ENCODE data around the gene LRRC7. TPM values are rescaled to one million over a fixed set of nuclear protein-coding genes. Genes with fewer than 3 reads are reported as not detected.

The LRRC7 gene
- total RNA-seq, 1 donor from 2014 or later, result 0.06 TPM

DNA sequence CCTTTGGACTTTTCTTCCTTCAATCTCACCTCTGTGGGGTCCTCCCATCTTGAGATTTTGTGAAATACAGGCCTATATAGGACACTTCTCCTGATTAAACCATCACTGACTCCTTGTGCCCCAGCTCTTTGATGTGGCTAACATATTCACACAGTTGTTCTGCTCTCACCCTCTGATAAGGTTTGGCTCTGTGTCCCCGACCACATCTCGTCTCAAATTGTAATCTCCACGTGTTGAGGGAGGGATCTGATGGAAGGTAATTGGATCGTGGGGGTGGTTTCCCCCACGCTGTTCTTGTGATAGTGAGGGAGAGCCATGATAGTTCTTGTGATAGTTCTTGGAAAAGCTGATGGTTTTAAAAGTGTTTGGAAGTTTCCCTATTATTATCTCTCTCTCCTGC lies 19.7 kb downstream of the LRRC7 start:
- DNase-seq (ENCODE audit: extremely low read depth, low read depth, low spot score), result no peak

DNA sequence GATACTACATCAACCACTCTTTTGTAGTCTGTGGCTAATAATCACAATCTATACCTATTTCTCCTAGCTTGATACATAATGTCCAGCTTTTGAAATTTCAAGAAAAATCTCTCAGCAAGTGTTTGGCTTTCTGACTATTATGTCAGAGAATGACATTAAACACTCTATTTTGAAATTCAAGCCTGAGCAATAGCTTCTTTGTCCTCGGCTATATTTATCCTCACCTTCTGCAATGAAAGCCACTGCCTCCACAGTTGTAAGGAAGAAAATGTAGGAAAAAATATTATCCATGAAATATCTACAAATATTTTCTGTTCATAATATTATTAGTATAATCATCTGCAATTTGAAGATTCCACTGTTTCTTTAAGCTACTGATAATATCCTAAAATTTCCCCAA lies 22.1 kb downstream of the LRRC7 start:
- DNase-seq (ENCODE audit: extremely low read depth, low read depth, low spot score), result no peak

DNA sequence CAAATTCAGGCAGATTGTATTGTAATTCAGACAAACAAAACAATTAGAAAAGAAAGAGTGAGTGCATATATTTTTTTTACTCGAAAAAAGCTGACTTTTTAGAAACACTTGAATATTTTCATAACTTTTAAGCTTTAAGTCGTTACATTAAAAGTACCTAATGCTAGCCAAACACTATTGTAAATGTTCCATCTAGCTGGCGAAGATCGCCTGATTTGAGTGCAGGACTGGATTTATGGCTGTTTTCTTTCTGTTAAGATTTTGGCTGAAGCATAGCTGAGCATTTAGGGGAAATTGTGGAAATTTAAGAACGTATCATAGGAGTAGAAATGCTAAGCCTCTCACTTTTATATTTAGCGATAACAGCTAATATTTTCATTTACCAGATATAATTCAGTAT lies 24.6 kb downstream of the LRRC7 start:
- DNase-seq (ENCODE audit: extremely low read depth, low read depth, low spot score), result no peak

DNA sequence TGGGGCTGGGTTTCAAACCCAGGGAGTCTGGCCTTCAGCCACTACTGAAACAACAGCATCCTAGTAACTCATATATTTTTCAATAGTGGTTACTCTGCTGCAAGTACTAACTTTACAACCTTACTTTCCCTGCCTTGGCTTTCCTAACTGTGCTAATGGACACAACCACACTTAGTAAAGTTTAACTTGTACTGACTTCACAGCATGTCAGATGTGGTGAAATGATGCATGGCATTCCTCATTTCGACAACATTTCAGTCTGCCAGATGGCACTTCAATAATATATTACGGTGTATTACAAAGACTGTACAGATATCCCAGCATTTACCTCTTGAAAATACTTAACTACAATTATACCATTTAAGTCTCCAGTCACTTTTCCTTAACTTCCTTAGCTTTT lies 27.8 kb downstream of the LRRC7 start:
- DNase-seq (ENCODE audit: extremely low read depth, low read depth, low spot score), result no peak

DNA sequence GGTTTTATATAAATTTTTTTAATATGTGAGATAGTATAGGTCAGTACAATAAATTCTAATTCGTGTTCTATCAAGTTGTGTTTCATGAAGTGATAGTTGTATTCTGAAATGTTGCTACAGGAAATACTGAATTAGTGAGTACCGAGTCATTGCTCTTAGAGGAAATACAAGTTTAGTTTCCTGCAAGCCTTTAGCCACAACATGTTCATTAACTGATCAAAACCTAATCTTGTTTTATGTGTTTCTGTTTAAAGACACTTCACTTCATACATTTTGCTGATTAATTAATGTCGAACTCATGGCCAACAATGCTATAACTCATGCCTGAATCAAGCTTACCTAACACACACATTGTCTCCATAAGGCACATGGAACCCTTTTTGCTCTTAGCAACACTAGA lies 43.6 kb downstream of the LRRC7 start:
- DNase-seq (ENCODE audit: extremely low read depth, low read depth, low spot score), result no peak

DNA sequence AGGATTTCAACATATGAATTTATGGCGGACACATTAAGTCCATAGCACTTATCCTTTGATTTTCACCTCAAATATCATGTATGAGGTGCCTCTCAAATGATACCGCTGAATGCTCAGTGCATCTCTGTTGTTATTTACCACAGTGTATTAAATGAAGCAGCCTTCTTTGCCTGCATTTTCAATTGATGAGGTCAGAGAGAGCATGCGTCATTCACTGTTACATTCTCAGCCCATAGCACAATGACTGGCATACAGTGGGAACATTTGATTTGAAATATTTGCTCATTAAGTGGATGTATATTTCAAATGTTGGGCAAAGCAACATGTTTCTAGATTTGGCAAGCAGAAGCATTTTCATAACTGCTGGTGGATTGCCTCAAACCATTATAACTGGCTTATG lies 45.7 kb downstream of the LRRC7 start:
- DNase-seq (ENCODE audit: extremely low read depth, low read depth, low spot score), result no peak

DNA sequence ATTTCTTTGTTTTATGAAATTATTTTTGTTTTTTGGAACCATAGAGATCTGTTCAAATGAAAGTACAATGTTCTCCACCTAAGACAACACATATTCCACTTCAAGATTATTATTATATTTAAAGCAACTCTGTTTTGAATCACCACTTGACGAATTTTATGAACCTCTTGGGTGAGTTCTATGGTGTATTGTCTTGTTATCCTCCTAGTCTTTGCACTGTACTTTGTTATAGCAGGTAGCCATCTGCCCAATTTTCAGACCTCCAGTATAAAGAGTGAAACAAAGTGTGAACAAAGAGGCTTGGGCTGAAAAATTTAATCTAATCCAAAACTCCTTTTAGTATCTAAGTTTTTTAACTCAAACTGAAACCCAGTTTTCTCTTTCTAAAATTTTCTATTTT lies 71.0 kb downstream of the LRRC7 start:
- DNase-seq (ENCODE audit: extremely low read depth, low read depth, low spot score), result no peak

DNA sequence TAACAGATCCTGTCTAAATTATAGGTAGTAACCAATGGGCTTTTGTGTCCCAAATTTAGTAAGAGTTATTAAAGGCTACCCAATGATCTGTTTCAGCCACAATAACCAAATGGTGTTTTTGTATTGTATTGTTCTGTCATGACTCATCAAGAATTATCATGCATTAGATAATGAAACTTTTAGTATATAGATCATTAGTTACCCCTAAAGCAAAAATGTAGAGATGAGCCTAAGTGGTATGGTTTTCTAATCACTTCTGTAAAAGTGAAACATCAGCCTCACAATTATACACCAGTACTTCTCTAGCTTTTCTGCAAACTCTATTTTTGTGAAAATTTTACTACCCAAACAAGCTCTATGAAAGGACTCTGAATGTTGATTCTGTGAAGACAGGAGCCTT lies 71.4 kb downstream of the LRRC7 start:
- DNase-seq (ENCODE audit: extremely low read depth, low read depth, low spot score), result no peak

DNA sequence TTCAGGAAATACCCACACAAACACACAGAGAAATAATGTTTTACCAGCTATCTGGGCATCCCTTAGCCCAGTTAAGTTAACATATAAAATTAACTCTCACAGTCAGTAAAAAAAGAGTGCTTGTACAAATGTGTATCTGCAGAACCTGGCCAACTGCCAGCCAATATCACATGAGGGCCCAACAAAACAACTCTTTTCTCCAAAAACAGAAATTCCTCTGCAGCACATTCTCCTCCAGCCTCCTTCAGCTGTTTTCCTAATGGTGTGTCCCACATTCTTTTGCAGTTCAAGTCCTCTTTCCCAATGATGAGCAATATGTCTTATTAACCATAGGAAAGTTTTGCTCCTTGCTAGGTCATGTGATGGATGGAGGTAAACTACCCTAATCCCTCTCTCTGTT lies 75.5 kb downstream of the LRRC7 start:
- no peak for DNase-seq (ENCODE audit: extremely low read depth, low read depth, low spot score)

DNA sequence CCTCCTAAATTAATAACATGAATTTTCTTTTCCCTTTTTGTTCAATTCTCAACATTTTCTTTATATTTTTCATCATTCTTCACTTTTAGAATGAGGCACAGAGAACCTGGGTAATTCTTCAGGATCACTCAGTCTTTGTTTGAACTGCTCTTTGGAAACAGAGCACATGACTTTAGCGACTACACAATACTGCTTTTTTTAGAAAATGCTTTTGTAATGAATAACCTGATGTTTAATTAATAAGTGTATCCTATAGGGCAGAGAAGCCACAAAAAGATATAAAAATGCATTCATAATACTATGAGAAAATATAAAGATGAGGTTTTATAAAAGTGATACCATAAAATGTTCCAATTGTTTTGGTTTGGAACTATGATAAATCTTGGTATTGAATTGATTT lies 77.8 kb downstream of the LRRC7 start:
- DNase-seq (ENCODE audit: extremely low read depth, low read depth, low spot score), result no peak

DNA sequence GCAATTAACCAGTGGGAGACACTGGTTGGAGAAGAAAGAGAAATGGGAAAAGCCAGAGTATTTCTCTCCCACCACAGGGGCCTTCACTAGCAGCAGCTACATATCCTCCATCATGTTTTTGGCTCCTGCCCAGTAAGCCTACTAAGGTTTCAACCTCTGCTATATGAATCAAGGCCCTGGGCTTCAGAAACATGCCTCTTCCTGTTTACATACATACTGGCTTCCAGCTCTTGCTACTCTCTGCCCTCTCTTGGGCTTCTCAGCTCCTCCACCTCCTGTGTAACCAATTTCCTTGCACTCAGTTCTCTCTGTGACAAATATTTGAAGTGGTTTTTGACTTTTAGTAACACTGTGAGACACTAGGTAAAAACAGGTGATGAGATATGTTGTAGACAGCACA lies 80.8 kb downstream of the LRRC7 start:
- DNase-seq (ENCODE audit: extremely low read depth, low read depth, low spot score), result no peak

DNA sequence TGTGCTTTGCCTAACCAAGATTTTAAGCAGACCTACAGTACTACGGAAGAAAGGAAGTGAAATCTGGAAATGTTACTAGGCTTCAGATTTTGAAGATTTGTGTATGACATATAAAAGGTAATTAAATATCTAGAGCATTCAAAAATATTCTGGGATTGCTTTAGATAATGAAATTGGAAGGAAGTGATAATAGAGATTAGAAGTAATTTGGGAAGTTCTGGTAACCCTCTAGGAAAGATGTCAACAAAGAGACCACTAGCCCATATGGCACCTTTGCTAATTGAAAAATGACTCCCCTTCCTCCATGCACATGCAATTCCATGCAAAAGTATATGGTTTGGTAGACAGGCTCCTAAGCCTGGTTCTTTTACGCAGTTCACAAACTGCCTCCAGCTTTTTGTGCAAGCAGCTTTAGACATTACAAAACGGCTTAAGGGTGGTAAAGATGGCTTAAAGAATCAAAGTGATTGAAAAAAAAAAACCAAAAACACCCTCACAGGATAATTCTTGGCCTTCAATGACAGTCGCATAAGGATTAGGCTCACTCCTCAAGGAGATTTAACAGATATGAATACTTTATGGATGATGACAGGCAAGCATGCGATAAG lies 81.8 kb downstream of the LRRC7 start:
- DNase-seq (ENCODE audit: extremely low read depth, low read depth, low spot score), result no peak

DNA sequence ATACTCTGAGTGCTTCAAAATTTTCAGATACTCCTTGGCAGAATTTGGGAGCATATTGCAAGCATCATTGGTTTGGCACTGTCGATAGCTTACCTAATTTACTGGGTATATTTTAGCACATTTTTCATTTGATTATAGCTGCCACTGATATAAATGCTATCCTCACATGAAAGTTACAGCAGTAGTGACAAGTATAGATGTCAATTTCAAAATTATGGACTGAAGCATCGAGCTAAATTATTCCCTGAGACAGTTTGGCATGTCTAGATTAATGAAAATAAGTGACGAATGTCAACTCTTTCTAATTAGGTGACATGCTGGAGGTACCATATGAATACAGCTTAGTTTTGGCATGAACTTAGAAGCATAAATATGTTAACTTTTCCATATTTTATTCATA lies 83.1 kb downstream of the LRRC7 start:
- DNase-seq (ENCODE audit: extremely low read depth, low read depth, low spot score), result no peak

DNA sequence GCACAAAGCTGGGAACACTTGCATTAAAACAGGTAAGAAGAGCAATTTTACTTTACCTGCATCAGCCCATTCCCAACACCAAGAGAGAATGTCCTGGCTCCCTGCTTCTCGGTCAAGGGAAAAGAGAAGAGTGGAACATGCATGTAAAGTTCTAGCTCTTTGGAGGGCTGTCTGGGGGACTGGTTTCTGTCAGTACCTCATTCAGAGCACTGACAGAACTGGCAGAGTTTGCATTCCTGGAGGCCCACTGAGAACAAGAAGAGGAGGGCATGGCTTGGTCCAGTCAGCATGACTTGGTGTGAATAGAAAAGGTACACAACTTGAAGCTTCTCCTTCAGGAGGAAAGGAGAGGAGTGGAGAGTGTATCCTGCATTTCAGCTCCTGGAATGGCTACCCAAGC lies 83.9 kb downstream of the LRRC7 start:
- DNase-seq (ENCODE audit: extremely low read depth, low read depth, low spot score), result no peak

DNA sequence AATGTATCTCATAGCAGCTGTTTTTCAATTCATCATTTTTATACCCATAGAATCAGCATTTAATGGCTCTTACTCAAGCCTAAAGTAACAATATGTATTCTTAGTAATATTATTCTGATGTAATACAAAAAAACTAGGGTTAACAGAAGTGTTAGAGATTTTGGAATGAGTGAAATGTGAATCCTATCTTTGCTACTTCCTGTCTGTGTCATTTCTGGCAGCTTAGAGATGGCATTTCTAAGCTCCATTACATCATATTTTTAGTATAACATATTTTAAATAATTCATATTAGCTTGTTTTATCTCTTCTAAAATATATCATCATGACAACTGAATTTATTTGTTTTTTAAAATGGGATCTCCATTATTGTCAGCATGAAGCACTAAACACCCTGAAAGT lies 90.2 kb downstream of the LRRC7 start:
- no peak for DNase-seq (ENCODE audit: extremely low read depth, low read depth, low spot score)

DNA sequence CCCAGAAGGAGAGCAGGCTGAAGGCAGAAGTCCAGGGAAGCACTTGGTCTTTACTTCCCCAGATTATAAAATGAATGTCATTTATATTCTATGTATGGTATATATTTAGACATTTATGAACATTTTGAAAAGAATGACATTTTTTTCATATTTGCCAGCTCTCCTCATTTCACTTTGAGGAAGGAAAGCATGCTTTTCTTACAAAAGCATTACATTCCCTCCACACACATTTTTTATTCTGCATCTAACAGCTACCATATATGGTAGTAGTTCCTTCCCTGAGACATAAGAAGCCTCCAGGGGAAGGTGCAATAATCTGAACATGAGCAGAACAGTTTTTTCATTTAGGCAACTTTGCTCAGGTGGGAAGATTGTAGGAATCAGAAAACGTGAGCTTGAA lies 94.0 kb downstream of the LRRC7 start:
- DNase-seq (ENCODE audit: extremely low read depth, low read depth, low spot score), result no peak

DNA sequence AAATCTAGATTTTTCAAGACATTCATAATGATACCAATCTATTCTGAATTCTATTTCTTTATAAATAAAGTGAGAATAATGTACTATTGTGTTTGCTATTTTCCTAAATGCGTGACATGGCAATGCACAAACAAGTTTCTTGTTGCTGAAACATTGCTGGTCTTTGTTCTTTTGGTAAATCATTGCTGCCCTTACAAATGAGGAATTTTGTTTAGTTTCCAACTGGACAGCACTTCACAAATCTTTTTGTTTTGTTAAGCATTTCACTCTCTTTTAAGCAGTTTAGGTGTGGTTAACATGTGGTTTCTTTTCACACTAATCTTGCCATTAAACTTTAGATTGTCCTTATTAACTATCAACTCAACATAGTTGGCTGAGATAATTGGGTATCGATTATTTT lies 94.6 kb downstream of the LRRC7 start:
- no peak for DNase-seq (ENCODE audit: extremely low read depth, low read depth, low spot score)

DNA sequence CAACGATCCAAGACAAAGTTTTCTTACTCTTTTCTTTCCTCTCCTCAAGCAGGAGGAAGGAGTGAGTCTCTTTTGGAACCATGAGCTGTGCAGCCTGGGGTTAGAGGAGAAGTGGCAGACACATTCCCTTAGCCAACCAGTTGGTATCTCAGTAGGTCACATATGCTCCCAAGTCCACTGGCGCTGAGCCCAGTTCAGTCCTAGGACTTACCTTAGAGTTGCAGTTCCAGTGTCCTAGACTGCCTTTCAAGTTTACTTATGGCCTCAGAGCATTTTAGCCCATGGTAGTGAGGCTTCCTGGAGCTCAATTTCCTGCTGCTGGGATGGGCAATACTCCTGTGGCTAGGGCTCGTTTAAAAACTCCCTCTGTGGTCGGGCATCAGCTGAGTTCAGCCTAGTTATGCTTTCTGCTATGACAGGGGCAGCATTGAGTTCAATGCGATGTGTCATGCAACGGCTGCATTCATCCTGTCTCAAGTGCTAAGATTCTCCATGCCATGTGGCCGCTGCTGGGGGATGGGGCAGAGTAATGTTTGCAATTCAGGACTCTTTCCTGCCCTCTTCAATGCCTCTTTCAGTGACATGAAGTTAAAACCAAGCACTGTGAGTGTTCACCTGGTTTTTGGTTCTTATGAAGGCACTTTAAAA lies 103.8 kb downstream of the LRRC7 start:
- no peak for DNase-seq (ENCODE audit: extremely low read depth, low read depth, low spot score)

DNA sequence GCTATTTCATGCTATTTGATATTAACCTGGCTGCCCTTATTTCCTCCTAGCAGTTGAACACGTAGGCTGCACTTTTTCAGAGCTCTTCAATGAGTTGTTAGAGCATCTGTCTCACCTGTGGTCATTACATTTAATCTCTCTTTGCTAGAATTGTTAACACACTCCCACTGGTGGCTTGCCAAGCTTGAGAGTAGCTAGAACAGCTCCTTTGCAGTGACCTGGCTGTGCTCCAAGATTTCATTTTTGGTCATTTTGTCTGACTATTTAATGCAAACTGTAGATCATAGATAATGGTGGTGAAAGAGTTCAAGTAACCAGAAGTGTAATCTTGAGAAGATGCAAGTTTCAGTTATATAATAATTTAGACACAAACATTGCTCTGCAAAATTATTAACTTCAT lies 105.6 kb downstream of the LRRC7 start:
- DNase-seq (ENCODE audit: extremely low read depth, low read depth, low spot score), result no peak

DNA sequence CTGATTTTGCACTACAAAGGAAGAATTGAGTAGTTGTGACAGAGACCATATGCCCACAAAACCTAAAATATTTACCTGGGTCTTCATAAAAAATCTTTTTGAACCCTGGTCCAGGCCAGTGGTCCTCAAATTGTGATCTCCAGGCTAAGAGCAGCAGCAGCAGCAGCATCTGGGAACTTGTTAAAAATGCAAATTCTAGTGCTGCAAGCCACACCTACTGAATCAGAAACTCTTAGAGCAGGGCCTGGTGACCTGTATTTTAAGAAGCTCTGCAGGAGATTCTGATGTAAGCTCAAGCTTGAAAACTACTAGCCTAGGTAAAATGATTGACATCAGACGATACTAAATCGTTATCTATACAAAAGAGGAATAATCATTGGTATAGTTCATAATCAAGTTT lies 112.2 kb downstream of the LRRC7 start:
- no peak for DNase-seq (ENCODE audit: extremely low read depth, low read depth, low spot score)

DNA sequence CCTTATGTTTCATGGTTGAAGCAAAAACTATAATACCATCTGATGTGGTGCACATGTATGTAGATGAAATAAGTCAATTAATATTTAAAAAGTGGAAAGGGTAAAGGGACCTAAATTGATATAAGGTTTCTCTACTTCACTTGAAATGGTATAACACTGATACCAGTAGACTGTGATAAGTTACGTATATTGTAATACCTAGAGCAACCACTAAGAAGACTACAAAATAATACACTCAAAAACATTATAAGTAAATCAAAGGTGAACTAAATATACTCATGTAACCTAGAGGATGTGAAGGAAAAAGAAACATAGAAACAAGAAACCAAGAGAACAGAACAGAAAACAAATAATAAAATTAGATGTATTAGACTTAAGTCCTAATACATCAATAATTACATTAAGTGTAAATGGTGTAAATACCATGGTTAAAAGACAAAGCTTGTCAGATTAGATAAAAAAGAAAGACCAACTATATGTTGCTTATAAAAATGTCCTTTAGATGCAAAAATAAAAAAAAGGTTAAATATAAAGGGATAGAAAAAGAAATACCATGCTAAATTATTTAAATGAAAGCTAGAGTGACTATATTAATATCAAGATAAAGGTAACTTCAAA lies 118.8 kb downstream of the LRRC7 start:
- no peak for DNase-seq (ENCODE audit: extremely low read depth, low read depth, low spot score)

DNA sequence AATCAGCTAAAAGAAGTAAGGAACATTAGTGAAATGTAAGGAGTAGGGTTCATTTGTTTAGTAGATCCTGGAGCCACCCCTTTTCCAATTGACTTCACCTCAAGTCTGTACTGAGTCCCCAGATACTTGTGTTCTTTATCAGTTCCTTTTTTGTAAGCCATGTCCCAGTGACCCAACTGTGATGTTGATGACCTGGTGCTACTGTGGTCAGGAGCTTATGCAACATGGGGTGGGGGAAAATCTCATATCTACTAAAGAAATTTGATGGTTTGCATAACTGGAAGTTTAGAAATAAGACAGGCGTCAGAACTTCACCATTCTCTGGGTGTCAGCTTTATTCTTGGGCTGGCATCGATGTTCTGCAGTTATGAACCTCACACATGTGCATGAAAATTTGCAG lies 120.5 kb downstream of the LRRC7 start:
- DNase-seq (ENCODE audit: extremely low read depth, low read depth, low spot score), result no peak

DNA sequence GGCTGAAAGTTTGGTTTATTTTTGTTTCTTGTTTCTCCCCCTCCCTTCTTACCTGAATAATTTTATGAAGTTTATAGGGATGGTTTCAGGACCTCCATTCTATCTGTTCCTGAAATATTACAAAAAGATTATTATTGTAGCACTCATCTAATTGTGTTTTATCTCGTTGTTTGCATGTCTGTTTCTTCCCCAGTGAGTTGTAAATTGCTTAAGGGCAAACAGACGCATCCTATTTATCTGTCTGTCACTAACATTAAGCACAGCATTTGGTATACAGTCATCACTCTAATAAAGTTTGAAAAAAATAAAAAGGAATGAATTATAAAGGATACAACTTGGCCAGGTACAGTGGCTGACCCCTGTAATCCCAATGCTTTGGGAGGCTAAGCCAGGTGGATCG lies 123.5 kb downstream of the LRRC7 start:
- DNase-seq (ENCODE audit: extremely low read depth, low read depth, low spot score), result no peak

All from glomerular endothelial cell (primary cell).